NCI-H2107 treated with DMSO at 0.1 percent for 48 hours (cell line): Measurements from ENCODE around the gene NANOS2.
"Not testable (repeated sequence)": the region's sequence is repeated elsewhere in the genome, so short reads cannot be mapped to it uniquely, and the experiment has no call there.

Experiments
- DNase-seq: peaks from one replicate; lab custom pipeline; 2025; ENCODE audit not compliant: unreplicated experiment; lab: John Stamatoyannopoulos, UW

The NANOS2 gene

GRCh38 chr19:45895983-45896599 is 18.5 kb downstream of the NANOS2 start:
- DNase-seq, result not testable (repeated sequence)

GRCh38 chr19:45895519-45895972 is 19.0 kb downstream of the NANOS2 start:
- no peak for DNase-seq

GRCh38 chr19:45890877-45891276 is 23.7 kb downstream of the NANOS2 start:
- no peak for DNase-seq

GRCh38 chr19:45889210-45889885 is 25.2 kb downstream of the NANOS2 start:
- DNase-seq, result no peak

GRCh38 chr19:45887200-45887710 is 27.3 kb downstream of the NANOS2 start:
- no peak for DNase-seq

GRCh38 chr19:45886427-45887199 is 28.0 kb downstream of the NANOS2 start:
- DNase-seq, result peak; percentile 68

DNA sequence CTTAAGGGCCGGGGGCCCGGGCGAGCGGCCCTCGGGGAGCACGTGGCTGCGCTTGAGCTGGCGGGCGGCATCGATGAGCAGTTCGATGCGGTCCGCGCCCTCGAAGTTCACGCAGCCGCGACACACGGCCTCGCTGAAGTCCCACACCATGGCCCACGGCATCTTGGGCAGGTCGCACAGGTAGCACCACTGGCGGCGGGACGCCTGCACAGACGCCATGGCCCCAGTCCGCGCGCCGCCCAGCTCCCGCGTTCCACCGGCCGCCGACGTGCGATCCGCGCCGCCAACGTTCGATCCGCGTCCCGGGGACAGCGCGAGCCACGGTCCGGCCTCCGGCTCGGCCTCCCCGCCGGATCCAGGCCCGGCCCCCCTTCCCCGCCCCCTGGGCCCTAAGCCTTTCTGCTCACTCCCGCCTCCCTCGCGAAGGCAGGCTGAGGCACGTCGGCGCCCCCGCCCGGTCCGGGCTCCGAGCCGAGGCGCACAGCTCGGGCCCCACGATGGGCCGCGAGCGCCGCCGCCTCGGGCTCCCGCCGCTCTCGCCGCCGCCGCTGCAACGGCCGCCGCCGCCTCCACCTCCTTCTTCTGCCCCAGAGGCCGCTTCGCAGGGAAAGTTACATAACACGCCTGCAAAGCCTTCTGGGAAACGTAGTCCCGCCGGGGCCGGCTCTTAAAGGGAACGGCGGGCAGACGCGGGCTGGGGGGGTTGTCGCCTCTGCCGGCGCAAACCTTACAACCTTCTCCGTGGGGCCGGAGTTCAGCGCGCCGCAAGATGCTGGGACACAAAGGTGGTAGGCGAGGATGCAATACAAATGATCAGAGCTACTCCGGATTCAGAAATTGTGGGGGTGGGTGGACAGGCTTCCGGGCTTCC is 28.8 kb downstream of the NANOS2 start, which contains the start of gene IRF2BP1:
TSS of gene IRF2BP1 (minus strand) at position 586 of the 871 bp plus-strand sequence. CDS start at position 219, 367 bp downstream.
- peak; percentile 52 for DNase-seq

GRCh38 chr19:45884682-45885555 is 29.7 kb downstream of the NANOS2 start:
- no peak for DNase-seq

- DNase-seq, result no peak
Observed at GRCh38 chr19:45883881-45884681, 30.5 kb downstream of the NANOS2 start.

DNA sequence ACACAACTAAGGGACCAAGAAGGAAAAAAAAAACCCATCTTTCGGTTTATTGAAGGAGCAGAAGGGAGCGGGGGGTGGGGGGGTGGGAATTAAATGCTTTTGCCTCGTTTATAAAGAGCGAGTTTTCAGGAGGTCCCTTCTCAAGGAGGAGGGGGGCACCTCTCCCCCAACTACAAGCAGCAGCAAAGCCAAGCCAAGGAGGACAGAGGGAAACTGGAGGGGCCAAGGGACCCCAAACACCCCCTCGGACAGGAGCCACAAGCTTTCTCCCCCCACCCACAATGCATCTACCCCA is 31.0 kb downstream of the NANOS2 start:
- DNase-seq, result no peak

GRCh38 chr19:45882652-45883585 is 31.7 kb downstream of the NANOS2 start:
- peak; percentile 54 for DNase-seq

DNA sequence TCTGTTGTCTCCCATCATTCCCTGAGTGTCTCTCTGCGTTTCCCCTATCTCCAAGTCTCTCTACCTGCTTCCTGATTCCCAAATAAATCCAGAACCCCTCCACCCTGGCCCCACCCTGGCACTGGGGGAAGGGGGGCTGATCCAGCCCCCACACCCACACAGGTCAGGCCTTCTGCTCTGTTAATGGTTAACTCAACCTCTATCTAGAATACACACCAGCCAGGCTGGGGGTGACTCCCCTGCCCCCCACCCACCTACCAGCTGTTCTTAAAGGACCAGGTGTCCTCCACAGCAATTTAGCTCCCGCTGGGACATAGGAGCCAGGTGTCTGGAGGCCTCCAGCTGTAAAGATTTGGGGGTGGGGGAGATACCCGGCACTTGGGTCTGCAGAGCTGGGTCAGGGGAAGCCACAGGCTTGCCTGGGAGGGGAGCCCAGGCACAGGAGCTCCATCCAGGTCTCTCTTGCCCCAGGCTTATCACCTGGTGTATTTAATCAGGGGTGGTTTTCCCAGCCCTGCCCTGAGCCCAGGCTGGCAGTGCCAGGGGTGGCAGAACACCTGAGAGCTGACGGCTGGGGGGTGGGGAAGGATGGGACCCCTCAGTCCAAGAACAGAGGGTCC is 32.6 kb downstream of the NANOS2 start:
- peak; percentile 40 for DNase-seq

GRCh38 chr19:45881082-45881908 is 33.3 kb downstream of the NANOS2 start:
- no peak for DNase-seq

DNA sequence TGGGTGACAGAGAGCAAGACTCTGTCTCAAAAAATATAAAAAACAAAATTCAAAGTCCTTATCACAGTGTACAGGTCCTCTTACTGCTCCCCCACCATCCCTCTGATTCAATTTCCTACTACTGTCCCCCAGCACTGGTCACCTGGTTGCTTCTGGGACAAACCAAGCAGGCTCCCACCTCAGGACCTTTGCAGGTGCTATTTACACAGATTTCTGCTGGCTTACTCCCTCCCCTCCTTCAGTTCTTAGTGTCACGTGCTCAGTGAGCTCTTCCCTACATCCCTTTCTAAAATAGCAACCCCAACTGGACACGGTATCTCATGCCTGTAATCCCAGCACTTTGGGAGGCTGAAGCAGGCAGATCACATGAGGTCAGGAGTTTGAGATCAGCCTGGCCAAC is 34.6 kb downstream of the NANOS2 start:
- no peak for DNase-seq

- DNase-seq, result no peak
Observed at GRCh38 chr19:45879055-45879454, 35.5 kb downstream of the NANOS2 start.

DNA sequence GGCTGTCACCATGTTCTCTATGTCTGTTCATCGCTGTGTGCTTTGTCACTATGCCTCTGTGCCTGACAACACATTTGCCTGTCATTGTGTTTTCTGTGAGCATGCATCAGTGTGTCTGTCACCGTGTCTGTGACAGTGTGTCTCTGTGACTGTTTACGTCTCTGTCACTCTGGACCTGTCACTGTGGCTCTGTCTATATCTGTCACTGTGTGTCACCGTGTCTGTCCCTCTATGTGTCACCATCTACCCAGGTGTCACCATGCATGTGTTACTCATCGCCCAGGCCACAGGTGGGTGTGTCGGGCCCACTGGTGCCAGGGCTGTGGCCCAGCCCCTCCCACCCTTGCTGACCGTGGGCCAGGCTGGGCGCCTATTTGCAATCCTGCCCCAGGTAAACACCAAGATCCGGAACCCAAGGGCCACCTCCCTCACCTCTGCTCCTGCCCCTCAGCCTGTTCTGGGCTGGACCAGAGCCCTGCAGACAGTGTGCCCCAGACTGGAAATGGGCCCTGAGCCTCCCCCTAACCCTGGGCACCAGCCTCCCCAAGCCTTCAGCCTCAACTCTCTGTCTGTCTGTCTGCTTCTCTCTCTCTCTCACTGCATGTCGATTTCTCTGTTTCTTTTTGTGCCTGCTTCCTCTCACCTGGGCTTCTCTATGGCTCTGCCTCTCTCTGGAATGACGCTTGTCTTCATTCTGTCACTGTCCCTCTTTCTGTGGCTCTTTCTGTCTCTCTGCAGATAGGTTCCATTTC is 36.4 kb downstream of the NANOS2 start:
- DNase-seq, result no peak
